HG02885 (cell line): Measurements from ENCODE around the gene NOB1.

Experiments used
- ATAC-seq: cut with Tn5 transposase; IDR thresholded peaks from one replicate; pipeline ENCODE4 v1.9.1; 2021; ENCODE audit warnings: mild to moderate bottlenecking; ENCODE audit not compliant: unreplicated experiment, poor library complexity

The NOB1 gene

DNA sequence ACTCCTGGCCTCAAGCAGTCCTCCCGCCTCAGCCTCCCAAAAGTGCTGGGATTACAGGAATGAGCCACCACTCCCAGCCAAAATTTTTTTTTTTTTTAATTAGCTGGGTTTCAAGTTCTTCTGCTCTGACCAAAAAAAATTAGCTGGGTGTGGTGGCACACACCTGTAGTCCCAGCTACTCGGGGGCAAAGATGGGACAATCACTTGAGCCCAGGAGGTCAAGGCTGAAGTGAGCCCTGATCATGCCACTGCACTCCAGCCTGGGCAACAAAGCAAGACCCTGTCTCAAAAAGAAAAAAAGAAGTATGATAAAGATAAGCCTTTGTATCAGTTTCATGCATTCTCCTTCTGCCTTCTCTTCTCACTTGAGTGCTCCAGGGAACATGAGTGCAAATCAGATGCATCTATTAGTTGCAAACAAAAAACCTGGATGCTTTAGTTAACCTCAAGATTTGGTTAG, 30.3 kb downstream of the NOB1 start:
- no peak for ATAC-seq

DNA sequence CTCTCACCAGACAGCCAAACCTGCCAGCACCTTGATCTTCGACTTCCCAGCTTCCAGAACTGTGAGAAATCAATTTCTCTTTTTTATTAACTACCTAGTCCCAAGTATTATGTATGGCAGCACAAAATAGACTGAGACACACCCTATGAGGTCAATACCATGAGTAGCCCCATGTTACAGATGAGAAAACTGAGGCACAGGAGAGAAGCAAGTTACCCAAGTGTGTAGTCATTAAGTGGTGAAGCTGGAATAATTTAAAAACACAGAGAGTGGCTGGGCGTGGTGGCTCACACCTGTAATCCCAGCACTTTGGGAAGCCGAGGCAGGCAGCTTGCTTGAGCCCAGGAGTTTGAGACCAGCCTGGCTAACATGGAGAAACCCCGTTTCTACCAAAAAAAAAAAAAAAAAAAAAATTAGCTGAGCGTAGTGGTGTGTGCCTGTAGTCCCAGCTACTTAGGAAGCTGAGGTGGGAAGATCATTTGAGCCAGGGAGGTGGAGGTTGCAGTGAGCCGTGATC, 33.2 kb downstream of the NOB1 start:
- no peak for ATAC-seq

DNA sequence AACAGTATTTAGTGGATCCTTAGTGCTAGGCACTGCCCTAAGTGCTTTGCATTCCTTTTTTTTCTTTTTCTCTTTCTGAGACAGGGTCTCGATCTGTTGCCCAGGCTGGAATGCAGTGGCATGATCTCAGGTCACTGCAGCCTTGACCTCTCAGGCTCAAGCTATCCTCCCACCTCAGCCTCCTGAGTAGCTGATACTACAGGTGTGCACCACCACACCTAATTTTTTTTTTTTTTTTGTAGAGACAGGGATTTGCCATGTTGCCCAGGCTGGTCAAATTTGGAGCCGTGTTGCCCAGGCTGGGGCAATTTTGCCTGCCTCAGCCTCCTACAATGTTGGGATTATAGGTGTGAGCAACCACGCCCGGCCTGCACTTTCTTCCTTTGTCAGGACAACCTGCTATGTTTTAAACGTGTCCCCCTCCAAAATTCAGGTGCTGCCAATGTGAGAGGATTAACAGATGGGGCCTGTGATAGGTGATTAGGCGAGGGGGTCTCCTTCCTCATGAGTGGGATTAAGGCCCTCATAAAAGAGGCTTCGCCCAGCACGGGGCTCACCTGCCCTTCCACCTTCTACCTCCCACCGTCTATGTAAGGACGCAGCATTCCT, 33.8 kb downstream of the NOB1 start:
- ATAC-seq: no peak

DNA sequence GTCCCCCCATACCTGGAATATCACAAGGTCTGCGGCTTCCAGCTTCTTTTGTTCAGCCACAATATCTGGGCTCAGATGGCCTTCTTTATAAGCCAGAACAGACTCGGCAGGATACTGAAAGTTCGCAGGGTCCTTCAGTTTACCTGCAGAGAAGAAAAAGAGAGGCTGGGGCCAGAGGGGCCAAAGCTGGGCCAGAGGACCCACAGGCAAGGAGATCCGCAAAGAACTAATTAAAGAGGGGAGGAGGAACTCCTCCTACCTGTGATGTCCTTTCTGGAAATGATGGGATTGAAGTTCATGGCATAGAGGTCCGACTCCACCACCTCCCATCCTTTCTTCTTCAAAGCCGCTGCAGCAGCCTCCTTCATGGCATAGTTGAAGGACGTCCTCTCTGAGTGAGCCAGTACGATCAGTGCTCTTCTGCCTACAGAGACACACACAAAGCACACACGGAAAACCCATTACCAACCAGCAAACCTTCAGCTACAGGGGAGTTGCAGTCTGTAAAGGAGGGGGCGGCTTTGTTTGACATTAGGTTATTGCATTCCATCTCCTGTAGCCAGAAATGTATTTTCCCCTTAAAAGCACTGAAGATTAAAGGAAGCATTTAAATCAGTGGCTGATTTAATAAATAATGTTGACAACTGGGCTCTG, 36.5 kb downstream of the NOB1 start:
- no peak for ATAC-seq

DNA sequence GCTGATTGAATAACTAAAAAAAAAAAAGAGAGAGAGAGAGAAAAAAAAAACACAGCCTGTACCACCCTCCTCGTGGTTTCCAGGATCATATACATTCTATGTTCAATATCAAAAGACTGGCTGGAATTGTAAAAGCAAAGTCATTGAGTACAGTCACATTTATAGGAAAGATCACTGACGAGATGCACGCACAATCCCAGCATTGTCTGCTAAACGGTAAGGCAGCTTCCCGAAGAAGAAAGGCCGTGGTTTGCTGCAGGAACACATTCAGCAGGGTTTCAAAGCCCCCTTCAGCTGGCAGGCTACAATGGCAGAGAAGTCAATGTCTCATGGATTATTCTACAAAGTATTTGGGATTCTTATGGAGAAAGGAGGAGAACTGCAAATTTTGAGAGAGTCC, 37.7 kb downstream of the NOB1 start:
- ATAC-seq: no peak

DNA sequence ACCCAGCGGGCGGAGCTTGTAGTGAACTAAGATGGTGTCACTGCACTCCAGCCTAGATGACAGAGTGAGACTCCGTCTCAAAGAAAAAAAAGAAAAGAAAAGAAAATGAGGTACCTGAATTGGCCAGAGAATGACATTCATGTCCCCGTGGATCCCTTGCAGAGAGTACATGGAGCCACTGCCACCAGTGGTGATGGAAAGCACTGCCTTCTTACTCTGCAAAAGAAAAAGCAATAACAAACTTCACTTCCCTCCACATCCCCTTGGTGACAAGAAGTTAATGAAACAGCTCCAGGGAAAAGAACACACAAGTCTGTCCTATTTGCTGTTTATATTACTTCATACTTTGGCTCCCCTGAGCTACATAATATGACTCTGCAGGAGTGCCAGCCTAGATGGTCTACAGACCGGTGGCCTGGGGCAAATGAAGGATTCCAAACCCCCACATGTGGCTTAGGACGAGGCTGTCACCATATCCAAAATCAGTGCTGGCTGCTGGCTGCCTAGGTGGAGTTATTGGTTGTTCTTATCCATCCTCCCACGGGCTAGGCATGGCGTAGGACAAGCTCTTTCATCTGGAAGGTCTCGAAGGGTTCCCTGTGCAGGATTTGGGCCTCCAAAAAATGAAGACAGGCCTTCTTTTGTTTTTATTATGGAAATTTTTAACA, 41.7 kb downstream of the NOB1 start:
- no peak for ATAC-seq

DNA sequence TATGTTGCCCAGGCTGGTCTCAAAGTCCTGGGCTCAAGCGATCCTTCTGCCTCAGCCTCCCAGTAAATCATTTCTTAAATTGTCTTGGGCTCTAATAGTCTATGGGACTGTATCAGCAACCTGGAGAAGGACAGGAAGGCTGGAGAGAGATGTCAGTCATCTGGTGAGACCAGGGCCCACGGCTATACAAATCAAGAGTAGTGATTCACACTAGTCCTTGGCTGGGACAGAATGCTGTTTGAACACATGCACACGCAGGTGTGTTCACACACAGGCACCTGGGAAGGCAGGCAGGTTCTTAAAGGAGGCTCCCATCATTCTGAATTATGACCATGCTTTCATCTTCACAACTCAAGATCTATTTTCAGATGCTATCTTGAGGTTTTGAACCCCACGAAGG, 42.4 kb downstream of the NOB1 start:
- no peak for ATAC-seq

DNA sequence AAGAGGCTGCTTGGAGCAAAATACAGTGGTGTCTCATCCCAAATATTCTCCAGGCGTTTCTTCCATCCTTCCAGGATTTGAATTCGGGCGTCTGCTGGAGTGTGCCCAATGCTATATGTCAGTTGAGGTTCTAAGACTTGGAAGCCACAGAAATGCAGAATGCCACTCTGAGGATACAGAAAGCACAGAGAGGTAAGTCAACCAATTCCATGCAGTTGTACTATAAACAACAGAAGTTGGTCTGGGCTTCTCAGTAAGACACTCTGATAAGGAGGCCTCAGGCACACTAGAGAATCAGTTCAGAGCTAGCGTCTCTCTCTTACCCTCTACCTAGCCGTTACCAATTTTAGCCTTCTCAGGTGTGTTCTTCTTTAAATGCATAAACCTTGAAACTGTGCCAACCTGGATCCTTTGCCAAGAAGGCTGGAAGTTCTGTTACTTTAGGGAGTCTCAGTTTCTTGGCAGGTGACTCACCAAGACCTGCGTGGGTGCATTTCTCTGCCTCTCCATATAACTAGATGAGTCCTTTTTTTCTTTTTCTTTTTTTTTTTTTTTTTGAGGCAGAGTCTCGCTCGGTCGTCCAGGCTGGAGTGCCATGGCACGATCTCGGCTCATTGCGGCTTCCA, 43.5 kb downstream of the NOB1 start:
- ATAC-seq: no peak

DNA sequence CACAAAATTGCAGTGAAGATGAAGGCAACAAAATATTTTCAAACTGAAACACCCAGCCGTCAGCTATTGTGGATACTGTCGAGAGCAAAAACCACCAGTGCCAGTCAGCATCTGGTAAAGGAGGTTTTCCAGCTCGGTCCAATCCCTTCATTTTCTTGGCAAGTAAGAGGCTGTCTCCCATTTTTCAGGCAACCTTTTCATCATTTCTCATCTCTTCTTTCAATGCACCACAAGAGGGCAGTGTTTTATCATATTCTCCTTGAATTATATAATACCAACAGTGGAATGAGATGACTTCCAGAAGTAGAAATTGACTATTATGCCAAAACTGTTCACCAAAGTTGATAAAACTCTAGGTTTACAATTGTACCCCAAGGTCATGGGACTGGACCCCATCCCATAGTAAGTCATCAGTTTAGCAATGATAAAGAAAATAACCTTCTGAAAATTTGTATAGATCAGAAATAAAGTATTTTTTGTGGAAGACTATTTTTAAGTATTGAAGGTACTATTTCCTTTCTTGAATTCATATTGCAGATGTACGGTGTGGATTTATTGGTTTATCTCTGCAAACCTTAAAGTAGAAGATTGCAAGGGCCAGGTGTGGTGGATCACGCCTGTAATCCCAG, 45.2 kb downstream of the NOB1 start:
- no peak for ATAC-seq

DNA sequence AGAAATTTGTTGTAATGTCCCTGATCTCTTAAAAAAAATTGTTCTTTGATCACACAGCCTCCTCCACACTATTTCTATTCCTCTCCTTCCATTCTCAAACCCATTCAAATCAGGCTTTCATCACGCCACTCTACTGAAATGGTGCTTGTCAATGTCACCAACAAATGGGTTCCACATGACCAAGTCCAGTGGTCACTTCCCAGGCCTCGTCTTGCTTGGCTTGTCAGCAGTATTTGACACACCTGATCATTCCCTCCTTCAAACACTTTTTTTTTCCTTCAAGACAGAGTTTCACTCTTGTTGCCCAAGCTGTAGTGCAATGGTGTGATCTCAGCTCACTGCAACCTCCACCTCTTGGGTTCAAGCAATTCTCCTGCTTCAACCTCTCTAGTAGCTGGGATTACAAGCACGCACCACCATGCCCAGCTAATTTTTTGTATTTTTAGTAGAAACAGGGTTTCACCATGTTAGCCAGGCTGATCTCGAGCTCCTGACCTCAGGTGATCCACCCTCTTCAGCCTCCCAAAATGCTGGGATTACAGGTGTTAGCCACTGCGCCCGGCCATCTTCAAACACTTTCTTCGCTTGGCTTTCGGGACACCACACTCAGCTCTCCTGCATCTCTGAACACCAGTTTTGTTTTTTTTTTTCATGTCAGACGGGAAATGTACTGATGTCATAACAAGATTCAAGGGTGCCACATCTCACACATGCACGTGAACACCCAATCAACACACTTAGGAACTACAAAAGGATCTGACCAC, 46.6 kb downstream of the NOB1 start:
- no peak for ATAC-seq

DNA sequence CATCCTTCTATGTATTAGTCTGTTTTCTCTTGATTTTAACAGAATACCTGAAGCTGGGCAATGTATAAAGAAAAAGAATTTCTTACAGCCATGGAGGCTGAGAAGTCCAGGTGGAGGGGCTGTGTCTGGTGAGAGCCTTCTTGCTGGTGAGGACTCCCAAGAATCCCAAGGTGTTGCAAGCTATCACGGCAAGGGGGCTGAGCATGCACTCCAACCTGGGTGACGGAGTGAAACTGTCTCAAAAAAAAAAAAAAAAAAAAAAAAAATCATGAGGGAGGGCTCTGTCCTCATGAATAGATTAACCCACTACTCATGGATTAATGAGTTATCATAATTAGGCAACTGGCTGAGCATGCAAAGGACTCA, 47.8 kb downstream of the NOB1 start:
- no peak for ATAC-seq

DNA sequence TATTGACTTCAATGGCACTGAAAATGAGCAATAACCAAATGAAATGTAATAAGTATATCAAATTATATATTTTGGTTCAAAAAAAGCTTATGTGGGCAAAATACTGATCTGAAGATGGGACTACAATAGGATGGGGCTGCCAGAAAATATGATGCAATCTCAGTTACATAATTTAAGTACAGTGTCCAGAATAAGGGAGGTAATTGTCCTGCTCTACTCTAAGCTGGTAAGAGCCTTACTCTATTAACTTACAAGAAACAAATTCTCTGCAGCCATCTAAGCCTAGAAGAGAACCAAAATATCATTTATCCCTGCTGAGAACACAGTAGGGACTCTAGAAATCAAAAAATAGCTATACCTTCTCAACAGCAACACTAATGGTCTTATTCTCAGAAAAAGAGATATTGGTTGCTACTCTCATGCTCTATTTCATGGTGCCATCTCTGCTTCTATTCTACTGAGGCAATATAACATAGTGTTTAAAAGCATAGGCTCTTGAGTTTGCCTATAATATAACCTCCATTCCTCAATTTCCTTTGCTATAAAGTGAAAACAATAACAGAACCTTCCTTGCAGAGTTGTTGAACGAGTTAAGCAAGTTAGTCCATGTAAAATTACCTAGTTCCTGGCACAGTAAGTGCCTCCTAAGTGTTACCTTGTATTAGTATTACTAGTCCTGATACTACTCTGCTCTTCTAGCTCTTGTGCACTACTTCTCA, 48.3 kb downstream of the NOB1 start:
- ATAC-seq: no peak

DNA sequence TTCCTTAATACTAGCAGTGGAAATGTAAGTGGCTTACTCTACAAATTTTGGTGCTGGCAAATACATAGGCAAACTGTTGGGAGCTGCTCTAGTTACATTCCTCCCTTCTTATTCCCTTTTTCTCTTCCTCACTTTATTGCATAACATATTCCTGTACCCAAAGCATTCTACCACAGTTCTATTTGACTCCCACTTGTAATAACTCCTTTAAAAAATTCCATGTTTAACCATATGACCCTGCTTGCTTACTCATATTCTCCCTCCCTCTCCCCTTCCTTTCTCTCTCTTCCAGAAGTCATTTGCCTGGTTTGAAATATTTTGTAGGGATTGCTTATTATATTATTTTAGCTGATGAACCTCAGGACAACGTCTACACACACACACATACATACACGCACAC, 51.1 kb downstream of the NOB1 start:
- no peak for ATAC-seq

DNA sequence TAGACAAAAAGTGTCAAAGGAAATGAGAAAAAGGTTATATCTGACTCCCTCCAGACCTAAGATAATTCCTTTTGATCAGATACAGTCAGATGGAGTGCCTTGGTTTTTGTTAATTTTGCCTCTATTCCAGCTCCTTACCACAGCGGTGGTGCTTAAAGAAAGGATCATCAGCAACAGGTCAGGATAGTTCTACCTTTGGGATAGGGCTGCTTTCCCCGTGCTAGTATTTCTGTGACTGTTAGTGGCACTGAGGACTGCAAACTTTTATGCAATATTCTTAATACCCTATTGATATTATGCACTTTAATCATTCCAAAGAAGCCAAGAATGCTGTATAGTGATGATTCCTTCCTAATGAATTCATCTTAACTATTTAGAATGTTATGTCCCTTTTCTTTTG, 52.9 kb downstream of the NOB1 start:
- no peak for ATAC-seq

DNA sequence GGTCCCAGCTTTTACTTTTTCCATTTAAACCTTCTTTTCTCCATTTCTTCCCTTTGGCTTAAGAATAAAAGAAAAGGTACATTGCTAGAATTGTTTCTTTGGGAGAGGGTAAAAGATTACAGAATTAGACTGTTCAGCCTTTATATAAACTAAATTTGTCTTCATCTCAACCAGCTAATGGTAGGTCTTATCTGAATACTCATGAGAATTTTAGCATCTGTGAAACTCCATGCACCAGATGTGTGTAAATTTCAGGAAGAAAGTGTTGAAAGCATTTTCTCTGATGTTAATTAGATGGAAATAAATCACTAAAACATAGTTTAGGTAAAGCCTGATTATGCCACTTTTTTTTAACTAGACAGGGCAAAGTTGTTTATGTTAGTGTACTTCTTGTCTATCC, 53.3 kb downstream of the NOB1 start:
- ATAC-seq: no peak

DNA sequence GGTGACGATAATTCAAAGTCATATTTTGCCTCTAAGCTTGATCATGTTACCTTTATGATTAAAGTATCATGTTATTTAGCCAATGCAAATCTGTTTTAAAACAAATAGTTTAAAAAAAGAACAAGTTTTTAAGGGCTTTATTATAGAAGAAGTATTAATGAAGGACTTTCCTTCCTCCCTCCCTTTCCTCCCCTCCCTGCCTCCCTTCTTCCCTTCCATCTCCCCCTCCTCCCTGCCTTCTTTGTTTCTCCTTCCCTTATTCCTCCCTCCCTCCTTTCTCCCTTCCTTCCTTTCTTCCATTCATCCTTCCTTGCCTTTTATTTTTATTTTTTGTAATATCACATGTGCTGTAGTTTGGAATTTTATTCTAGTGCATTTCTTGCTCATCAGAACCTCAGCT, 54.8 kb downstream of the NOB1 start:
- ATAC-seq: no peak

DNA sequence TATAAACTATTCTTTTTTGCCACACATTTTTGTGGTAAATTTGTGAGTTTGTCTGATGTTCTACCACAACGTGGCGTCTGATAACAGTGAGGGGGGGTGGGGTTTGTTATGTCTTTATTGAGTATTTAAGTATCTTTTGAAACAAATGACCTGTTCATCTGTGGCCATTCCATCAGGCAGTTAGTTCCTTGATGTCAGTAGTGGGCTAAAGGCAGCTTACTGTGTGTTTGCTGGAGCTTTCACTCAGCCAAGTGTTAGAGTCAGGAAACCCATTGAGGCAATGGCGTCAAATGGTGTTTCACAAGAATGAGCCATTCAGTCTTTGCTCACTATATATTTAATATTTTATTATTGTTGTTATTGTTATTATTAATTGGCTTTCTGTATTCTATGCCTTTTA, 56.3 kb downstream of the NOB1 start:
- no peak for ATAC-seq

DNA sequence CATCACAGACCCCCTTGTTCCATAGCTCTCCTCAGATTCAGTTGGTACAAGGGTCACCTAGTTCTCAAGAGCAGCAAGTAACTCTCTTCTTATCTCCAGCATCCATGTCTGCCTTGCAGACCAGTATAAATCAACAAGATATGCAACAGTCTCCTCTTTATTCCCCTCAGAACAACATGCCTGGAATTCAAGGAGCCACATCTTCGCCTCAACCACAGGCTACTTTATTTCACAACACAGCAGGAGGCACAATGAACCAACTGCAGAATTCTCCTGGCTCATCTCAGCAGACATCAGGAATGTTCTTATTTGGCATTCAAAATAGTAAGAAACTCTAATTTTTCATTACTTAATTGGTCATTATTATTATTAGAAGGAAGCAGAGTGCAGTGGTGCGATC, 60.8 kb downstream of the NOB1 start:
- ATAC-seq: no peak
